Activated naive CD4-positive, alpha-beta T cell treated with anti-CD3 and anti-CD28 coated beads for 36 hours (primary cell): ENCODE results near the gene HELZ. TPM values are rescaled to one million over a fixed set of nuclear protein-coding genes. Genes with fewer than 3 reads are reported as not detected.
"Not testable (repeated sequence)": the region's sequence is repeated elsewhere in the genome, so short reads cannot be mapped to it uniquely, and the experiment has no call there.

Experiments used
- CTCF ChIA-PET: fragments of 350-600 bp; sonication (Branson Sonifier 250); formaldehyde crosslinking; loops from one replicate; lab custom pipeline; 2021; ENCODE audit warnings: antibody characterized with exemption; lab: Charles Lee
- DNase-seq: peaks from one replicate; pipeline ENCODE4 v3.0.0-alpha.2; 2020
- H3K27ac Mint-ChIP-seq: one replicate; pipeline ENCODE4 v1.8.0; 2021; ENCODE audit warnings: mild to moderate bottlenecking, mixed read lengths
- H3K27me3 Mint-ChIP-seq: one replicate; pipeline ENCODE4 v1.8.0; 2021; ENCODE audit warnings: low read depth, mixed read lengths
- H3K36me3 Mint-ChIP-seq: one replicate; pipeline ENCODE4 v1.8.0; 2021; ENCODE audit warnings: low read depth, mixed read lengths
- H3K4me1 Mint-ChIP-seq: one replicate; pipeline ENCODE4 v1.8.0; 2021; ENCODE audit warnings: low read depth, mixed read lengths
- H3K4me3 Mint-ChIP-seq: one replicate; pipeline ENCODE4 v1.8.0; 2021; ENCODE audit warnings: mild to moderate bottlenecking, moderate library complexity, mixed read lengths
- H3K9me3 Mint-ChIP-seq: one replicate; pipeline ENCODE4 v1.8.0; 2021; ENCODE audit warnings: mixed read lengths
- intact Hi-C: fragments of 100-400 bp; cut with micrococcal nuclease; formaldehyde crosslinking; loops from one replicate; pipeline ENCODE4 v1.15.1; 2023
- total RNA-seq, 2 experiments: library from RNA; stranded (reverse); gene quantifications; one replicate each; pipeline ENCODE4 v1.2.3, GENCODE V29; 2021

Gene HELZ
- total RNA-seq: 10 to 100 TPM; 34.7 to 39.5 TPM

- H3K27me3 Mint-ChIP-seq: peaks cover 5% of the 10 kb centered on the region
- CTCF ChIA-PET: interaction anchor here (0.8 kb wide), 1 partner anchor 45 kb away, joined by 4 read pairs; no protein-coding TSS in a partner anchor
- intact Hi-C loops: loop anchor here (5.0 to 10.0 kb wide), 2 partner anchors 122 to 580 kb away; partner anchors contain the start of genes BPTF and PSMD12
- peaks cover 36% of the 10 kb centered on the region for H3K4me1 Mint-ChIP-seq
- DNase-seq: peak; percentile 73
- H3K9me3 Mint-ChIP-seq: no peaks in the 10 kb centered on the region
- H3K36me3 Mint-ChIP-seq: peaks cover 8% of the 10 kb centered on the region
- peak within 1 kb of the TSS; percentile 76 for H3K27ac Mint-ChIP-seq
- peak within 1 kb of the TSS; percentile 84 for H3K4me3 Mint-ChIP-seq
Observed at GRCh38 chr17:67245073-67245693, at the start of gene HELZ. Gene HELZ, minus strand, starts transcription at chr17:67245196. Its CDS starts 26,392 bp downstream, at chr17:67218804.

GRCh38 chr17:67293251-67294203 lies 48.5 kb upstream of the HELZ start:
- Mint-ChIP-seq H3K27me3 (no peaks in the 10 kb centered on the region), H3K4me1 (no peaks in the 10 kb centered on the region), H3K36me3 (no peaks in the 10 kb centered on the region), H3K4me3 (no peak overlapping the region), H3K27ac (no peak overlapping the region), H3K9me3 (no peaks in the 10 kb centered on the region)
- DNase-seq: peak; percentile 82
- CTCF ChIA-PET: interaction anchor here (0.5 to 3.8 kb wide), 10 partner anchors 9 to 565 kb away, joined by 3 to 49 read pairs (median 4); no protein-coding TSS in a partner anchor
- intact Hi-C loops: loop anchor here (1.0 to 10.0 kb wide), 2 partner anchors 72 to 209 kb away; no protein-coding TSS in a partner anchor

- CTCF ChIA-PET: interaction anchor here (0.6 to 3.8 kb wide), 5 partner anchors 14 to 70 kb away, joined by 3 to 49 read pairs (median 7); no protein-coding TSS in a partner anchor
- H3K27me3 Mint-ChIP-seq: no peaks in the 10 kb centered on the region
- H3K4me3 Mint-ChIP-seq: no peak overlapping the region
- intact Hi-C loops: loop anchor here (10.0 kb wide), 1 partner anchor 206 kb away; no protein-coding TSS in a partner anchor
- DNase-seq: no peak
- no peaks in the 10 kb centered on the region for H3K4me1 Mint-ChIP-seq
- H3K36me3 Mint-ChIP-seq: no peaks in the 10 kb centered on the region
- H3K27ac Mint-ChIP-seq: no peak overlapping the region
- H3K9me3 Mint-ChIP-seq: no peaks in the 10 kb centered on the region
Observed at GRCh38 chr17:67290711-67291291, 45.8 kb upstream of the HELZ start.

- H3K27ac Mint-ChIP-seq: no peak overlapping the region
- CTCF ChIA-PET: interaction anchor here (1.1 to 2.0 kb wide), 3 partner anchors 16 to 69 kb away, joined by 3 to 7 read pairs (median 4); no protein-coding TSS in a partner anchor
- DNase-seq: no peak
- H3K27me3 Mint-ChIP-seq: no peaks in the 10 kb centered on the region
- H3K36me3 Mint-ChIP-seq: no peaks in the 10 kb centered on the region
- no peak overlapping the region for H3K4me3 Mint-ChIP-seq
- H3K9me3 Mint-ChIP-seq: no peaks in the 10 kb centered on the region
- H3K4me1 Mint-ChIP-seq: no peaks in the 10 kb centered on the region
- intact Hi-C loops: loop anchor here (10.0 kb wide), 1 partner anchor 205 kb away; no protein-coding TSS in a partner anchor
Observed at GRCh38 chr17:67290244-67290643, 45.2 kb upstream of the HELZ start.

GRCh38 chr17:67289181-67289876 lies 44.3 kb upstream of the HELZ start:
- Mint-ChIP-seq H3K27me3 (no peaks in the 10 kb centered on the region), H3K4me3 (no peak overlapping the region), H3K36me3 (no peaks in the 10 kb centered on the region), H3K27ac (no peak overlapping the region), H3K9me3 (no peaks in the 10 kb centered on the region), H3K4me1 (no peaks in the 10 kb centered on the region)
- DNase-seq: no peak
- intact Hi-C loops: no loop called here
- CTCF ChIA-PET: interaction anchor here (0.6 to 2.0 kb wide), 5 partner anchors 15 to 81 kb away, joined by 3 to 7 read pairs (median 4); no protein-coding TSS in a partner anchor

- DNase-seq, H3K4me1 Mint-ChIP-seq, H3K9me3 Mint-ChIP-seq, H3K27me3 Mint-ChIP-seq, H3K27ac Mint-ChIP-seq, CTCF ChIA-PET, H3K4me3 Mint-ChIP-seq, H3K36me3 Mint-ChIP-seq, intact Hi-C loops: not testable (repeated sequence)
Observed at GRCh38 chr17:67286826-67287225, 41.8 kb upstream of the HELZ start.

GRCh38 chr17:67285360-67285759 lies 40.4 kb upstream of the HELZ start:
- H3K4me3 Mint-ChIP-seq: no peak overlapping the region
- CTCF ChIA-PET: no interaction called here
- H3K27me3 Mint-ChIP-seq: no peaks in the 10 kb centered on the region
- no peaks in the 10 kb centered on the region for H3K4me1 Mint-ChIP-seq
- no peaks in the 10 kb centered on the region for H3K36me3 Mint-ChIP-seq
- DNase-seq: no peak
- intact Hi-C loops: no loop called here
- H3K27ac Mint-ChIP-seq: no peak overlapping the region
- H3K9me3 Mint-ChIP-seq: no peaks in the 10 kb centered on the region

- Mint-ChIP-seq H3K9me3 (no peaks in the 10 kb centered on the region), H3K27me3 (no peaks in the 10 kb centered on the region), H3K27ac (no peak overlapping the region), H3K36me3 (no peaks in the 10 kb centered on the region), H3K4me3 (no peak overlapping the region), H3K4me1 (no peaks in the 10 kb centered on the region)
- DNase-seq: no peak
- intact Hi-C loops: no loop called here
- CTCF ChIA-PET: interaction anchor here (0.6 kb wide), 1 partner anchor 342 kb away, joined by 5 read pairs; no protein-coding TSS in a partner anchor
Observed at GRCh38 chr17:67283731-67284516, 38.9 kb upstream of the HELZ start.

- no peaks in the 10 kb centered on the region for H3K9me3 Mint-ChIP-seq
- no peak for DNase-seq
- H3K27me3 Mint-ChIP-seq: no peaks in the 10 kb centered on the region
- H3K4me1 Mint-ChIP-seq: no peaks in the 10 kb centered on the region
- CTCF ChIA-PET: no interaction called here
- no peak overlapping the region for H3K27ac Mint-ChIP-seq
- intact Hi-C loops: no loop called here
- no peaks in the 10 kb centered on the region for H3K36me3 Mint-ChIP-seq
- no peak overlapping the region for H3K4me3 Mint-ChIP-seq
Observed at GRCh38 chr17:67281743-67282142, 36.7 kb upstream of the HELZ start.

- intact Hi-C loops: no loop called here
- H3K4me3 Mint-ChIP-seq: no peak overlapping the region
- no peaks in the 10 kb centered on the region for H3K9me3 Mint-ChIP-seq
- no peak for DNase-seq
- H3K27ac Mint-ChIP-seq: no peak overlapping the region
- H3K36me3 Mint-ChIP-seq: no peaks in the 10 kb centered on the region
- CTCF ChIA-PET: no interaction called here
- no peaks in the 10 kb centered on the region for H3K27me3 Mint-ChIP-seq
- no peaks in the 10 kb centered on the region for H3K4me1 Mint-ChIP-seq
Observed at GRCh38 chr17:67281053-67281452, 36.1 kb upstream of the HELZ start.

GRCh38 chr17:67280279-67280678 lies 35.3 kb upstream of the HELZ start:
- Mint-ChIP-seq H3K27ac (no peak overlapping the region), H3K4me1 (no peaks in the 10 kb centered on the region), H3K36me3 (no peaks in the 10 kb centered on the region), H3K4me3 (no peak overlapping the region), H3K9me3 (no peaks in the 10 kb centered on the region), H3K27me3 (no peaks in the 10 kb centered on the region)
- intact Hi-C loops: no loop called here
- CTCF ChIA-PET: interaction anchor here (0.8 kb wide), 1 partner anchor 352 kb away, joined by 3 read pairs; no protein-coding TSS in a partner anchor
- no peak for DNase-seq
